ENCODE measurements around the gene IRAG1.

IRAG1 gene

DNA sequence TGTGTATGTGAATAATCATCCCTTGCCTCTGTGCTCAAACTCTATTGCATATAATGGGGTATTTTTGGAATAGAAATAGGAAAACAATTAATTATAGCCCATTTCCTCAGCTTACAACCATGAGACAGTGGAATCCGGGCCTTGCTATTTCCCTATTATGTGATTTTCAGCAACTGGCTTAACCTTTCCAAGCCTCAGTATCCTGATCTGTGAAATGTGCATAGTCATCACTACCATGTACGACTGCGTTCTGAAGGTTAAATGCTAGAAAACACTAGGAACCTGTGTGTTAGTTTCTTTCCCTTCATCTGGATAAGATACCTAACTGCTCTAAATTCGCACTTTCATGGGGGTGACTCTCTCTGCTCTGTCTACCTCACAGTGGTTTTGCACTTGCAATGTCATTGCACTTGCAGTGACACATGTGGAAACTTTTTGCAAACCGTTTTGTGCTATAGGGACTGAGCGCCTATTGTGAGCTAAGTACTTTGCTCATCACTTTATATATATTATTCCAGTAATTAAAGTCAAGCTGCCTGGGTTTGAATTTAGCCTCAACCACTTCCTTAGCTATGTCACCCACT lies 48.3 kb downstream of the IRAG1 start:
- TF ChIP-seq REST (IDR thresholded peaks at IDR 0.05; ENCODE audit: insufficient read depth in 1 of 2, low read depth in 2 of 2, low read length in 2 of 2) = no peak
- TF ChIP-seq POLR2AphosphoS5 (IDR thresholded peaks at IDR 0.05; ENCODE audit: low read depth, low read length) = no peak
